Measurements from ENCODE around the gene GPSM3. TPM values are rescaled to one million over a fixed set of nuclear protein-coding genes. Genes with fewer than 3 reads are reported as not detected.
A peak's percentile ranks its signal among the peaks of the same experiment; 100 is the strongest.

Gene GPSM3
- total and polyA plus RNA-seq, 2 of the 13 experiments (the other 11 are each of a cell fraction or from before 2014, with no cell fraction given) = 0.18 to 6.2 TPM

- TF ChIP-seq ZMYM2 (CRISPR knock-in tag; IDR thresholded peaks at IDR 0.05) (no peak), ZBTB7B (CRISPR knock-in tag; IDR thresholded peaks at IDR 0.05) (no peak; the same call in 1 of the 2 replicates), ZNF549 (CRISPR knock-in tag; IDR thresholded peaks at IDR 0.05) (no peak), HNRNPL (IDR thresholded peaks at IDR 0.05; ENCODE audit: low read depth, low read length) (no peak), ZNF260 (CRISPR knock-in tag; IDR thresholded peaks at IDR 0.05; ENCODE audit: borderline replicate concordance, low read depth) (no peak), SIN3B (IDR thresholded peaks at IDR 0.05; ENCODE audit: low read length) (peak; percentile 48; the same call in 1 of the 2 replicates), NFYC (CRISPR knock-in tag; IDR thresholded peaks at IDR 0.05) (no peak), ADNP (CRISPR knock-in tag; IDR thresholded peaks at IDR 0.05) (no peak), ZMYM3 (CRISPR knock-in tag; IDR thresholded peaks at IDR 0.05) (0 out of 2 replicates have a peak, but pooled peaks have one; percentile 56), FIP1L1 (IDR thresholded peaks at IDR 0.05; ENCODE audit: borderline replicate concordance, insufficient read depth, low read depth, low read length) (no peak), ZNF468 (CRISPR knock-in tag; IDR thresholded peaks at IDR 0.05) (no peak), CTCF (CRISPR knock-in tag; IDR thresholded peaks at IDR 0.05) (no peak), ZNF362 (CRISPR knock-in tag; IDR thresholded peaks at IDR 0.05; ENCODE audit: borderline replicate concordance) (no peak), ZNF136 (CRISPR knock-in tag; IDR thresholded peaks at IDR 0.05; ENCODE audit: low read depth) (no peak; the same call in 1 of the 2 replicates), ZFX (CRISPR knock-in tag; IDR thresholded peaks at IDR 0.05; ENCODE audit: low read depth) (0 out of 2 replicates have a peak, but pooled peaks have one; percentile 13), EZH2 (conservative IDR thresholded peaks at IDR 0.05; ENCODE audit: low read depth, low read length) (no peak), PBX3 (CRISPR knock-in tag; IDR thresholded peaks at IDR 0.05; ENCODE audit: borderline replicate concordance) (no peak), NAIF1 (CRISPR knock-in tag; IDR thresholded peaks at IDR 0.05; ENCODE audit: borderline replicate concordance) (no peak), MLLT10 (CRISPR knock-in tag; IDR thresholded peaks at IDR 0.05) (no peak), UBTF (CRISPR knock-in tag; IDR thresholded peaks at IDR 0.05) (no peak), NCOA2 (CRISPR knock-in tag; IDR thresholded peaks at IDR 0.05) (0 out of 2 replicates have a peak, but pooled peaks have one; percentile 1), TAF1 (CRISPR knock-in tag; IDR thresholded peaks at IDR 0.05) (peak; percentile 51; the same call in 1 of the 2 replicates), NFKB2 (CRISPR knock-in tag; IDR thresholded peaks at IDR 0.05; ENCODE audit: borderline replicate concordance) (no peak), KAT2B (IDR thresholded peaks at IDR 0.05; ENCODE audit: borderline replicate concordance, low read depth, low read length) (no peak), MIER2 (CRISPR knock-in tag; IDR thresholded peaks at IDR 0.05) (no peak)
These were observed 15.2 kb downstream of the GPSM3 start (continued) for GRCh38 chr6:32177183-32177787.
